ENCODE measurements around the gene PLEKHM2. TPM values are rescaled to one million over a fixed set of nuclear protein-coding genes. Genes with fewer than 3 reads are reported as not detected.
"Not testable (repeated sequence)": the region's sequence is repeated elsewhere in the genome, so short reads cannot be mapped to it uniquely, and the experiment has no call there.

Gene PLEKHM2
- 71.2 TPM for total RNA-seq

DNA sequence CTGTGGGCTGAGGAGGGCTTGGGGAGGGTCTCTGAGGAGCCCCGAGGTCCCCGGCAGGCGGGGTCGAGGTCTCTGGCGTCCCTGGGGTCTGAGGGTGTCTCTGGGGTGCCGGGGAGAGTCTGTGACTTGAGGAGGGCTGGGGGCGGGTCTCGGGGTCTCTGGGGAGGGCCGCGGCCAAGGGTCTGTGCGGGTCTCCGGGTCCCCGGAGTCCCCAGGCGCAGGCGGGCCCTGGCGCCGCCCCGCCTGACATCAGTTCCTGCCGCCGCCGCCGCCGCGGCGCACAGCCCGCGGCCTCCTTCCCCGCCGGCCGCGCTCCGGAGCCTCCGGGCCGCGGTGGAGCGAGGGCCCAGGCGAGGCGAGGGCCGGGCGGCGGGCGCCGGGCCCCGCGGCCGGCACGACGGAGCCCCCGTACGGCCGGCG lies at the start of gene PLEKHM2:
Gene PLEKHM2, plus strand, starts transcription at position 279 of the 420 bp plus-strand sequence. CDS start 239 bp downstream, outside the sequence.
- DNase-seq (ENCODE audit: low spot score) = no peak

DNA sequence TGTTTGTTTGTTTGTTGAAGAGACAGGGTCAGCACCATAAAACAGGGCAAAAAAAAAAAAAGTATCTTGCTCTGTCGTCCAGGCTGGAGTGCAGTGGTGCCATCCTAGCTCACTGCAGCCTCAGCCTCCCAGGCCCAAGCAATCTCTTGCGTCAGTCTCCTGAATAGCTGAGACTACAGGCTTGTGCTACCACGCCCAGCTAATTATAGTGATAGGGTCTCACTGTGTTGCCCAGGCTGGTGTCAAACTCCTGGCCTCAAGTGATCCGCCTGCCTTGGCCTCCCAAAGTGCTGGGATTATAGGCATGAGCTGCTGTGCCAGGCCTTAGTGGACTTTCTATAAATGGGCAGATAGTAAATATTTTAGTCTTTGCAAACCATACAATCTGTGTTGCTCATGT lies 47.7 kb upstream of the PLEKHM2 start:
- no peak for DNase-seq (ENCODE audit: low spot score)

DNA sequence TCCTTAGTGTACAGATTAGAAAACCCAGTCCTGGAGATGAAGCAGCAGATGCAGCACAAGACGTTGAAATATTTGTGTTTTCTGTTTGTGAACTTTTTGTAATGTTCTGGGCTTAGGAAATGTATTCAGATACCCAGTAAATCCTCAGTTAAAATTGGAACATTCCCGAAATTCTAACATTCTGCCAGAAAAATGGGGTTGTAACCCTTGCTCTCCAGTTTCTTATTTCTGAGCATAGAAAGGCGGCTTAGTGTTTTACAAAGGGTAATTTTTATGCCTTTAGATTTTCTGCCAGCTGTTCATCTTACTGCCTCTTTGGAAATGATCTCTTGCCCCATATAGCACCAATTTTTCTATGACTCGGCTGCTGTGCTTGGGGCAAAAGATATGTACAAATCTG lies 46.3 kb upstream of the PLEKHM2 start:
- DNase-seq (ENCODE audit: low spot score) = no peak

- no peak for DNase-seq (ENCODE audit: low spot score)
Observed at GRCh38 chr1:15639262-15639661, 44.9 kb upstream of the PLEKHM2 start.

DNA sequence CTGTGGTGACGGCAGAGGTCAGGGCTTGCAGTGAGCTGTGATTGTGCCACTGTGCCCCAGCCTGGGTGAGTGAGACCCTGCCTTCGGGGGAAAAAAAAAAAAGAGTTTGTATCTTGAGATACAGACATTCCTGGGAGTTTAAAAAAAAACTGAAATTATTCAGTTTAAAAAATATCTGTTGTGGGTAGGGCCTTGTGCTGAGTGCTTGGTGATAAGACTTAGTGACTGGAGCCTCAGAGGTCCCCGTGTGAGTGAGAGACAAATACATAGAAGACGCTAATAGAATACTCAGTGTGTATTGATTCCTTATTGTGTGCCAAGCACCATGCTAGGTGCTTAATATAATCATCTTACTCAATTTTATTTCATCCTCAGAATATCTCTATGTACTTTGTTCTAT lies 44.2 kb upstream of the PLEKHM2 start:
- no peak for DNase-seq (ENCODE audit: low spot score)

- no peak for DNase-seq (ENCODE audit: low spot score)
Observed at GRCh38 chr1:15640667-15641066, 43.5 kb upstream of the PLEKHM2 start.

DNA sequence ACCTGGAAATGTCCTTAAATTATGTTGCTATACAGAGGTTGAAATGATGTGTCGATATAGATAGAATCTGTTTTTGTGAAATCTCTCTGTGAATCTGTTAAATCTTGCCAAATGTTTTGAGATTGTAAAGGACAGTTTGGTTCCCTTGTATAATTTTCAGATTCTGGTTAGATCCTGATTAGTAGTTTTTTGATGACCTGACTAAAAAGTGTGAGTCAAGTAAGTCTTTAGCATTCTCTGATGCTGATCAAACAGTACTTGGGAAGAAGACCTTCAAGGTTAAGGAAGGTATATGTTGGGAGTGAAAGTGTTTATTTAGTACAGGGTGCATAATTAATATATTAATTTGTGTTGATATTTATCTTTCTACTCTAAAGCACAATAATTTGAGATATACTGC lies 34.2 kb upstream of the PLEKHM2 start:
- DNase-seq (ENCODE audit: low spot score) = no peak

DNA sequence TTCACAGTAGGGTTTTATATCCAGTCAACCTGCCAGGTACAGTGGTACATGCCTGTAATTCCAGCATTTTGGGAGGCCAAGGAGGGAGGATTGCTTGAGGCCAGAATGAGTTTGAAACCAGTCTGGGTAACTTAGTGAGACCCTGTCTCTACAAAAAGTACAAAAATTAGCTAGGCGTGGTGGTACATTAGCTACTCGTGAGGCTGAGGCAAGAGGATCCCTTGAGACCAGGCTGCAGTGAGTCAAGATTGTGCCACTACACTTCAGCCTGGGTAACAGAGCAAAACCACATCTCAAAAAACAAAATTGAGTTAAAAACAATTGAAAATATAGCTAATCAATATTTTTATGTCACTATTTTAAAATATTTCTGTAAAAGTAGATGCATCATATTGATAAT lies 33.7 kb upstream of the PLEKHM2 start:
- DNase-seq (ENCODE audit: low spot score) = no peak

- not testable (repeated sequence) for DNase-seq (ENCODE audit: low spot score)
Observed at GRCh38 chr1:15652130-15652529, 32.0 kb upstream of the PLEKHM2 start.

DNA sequence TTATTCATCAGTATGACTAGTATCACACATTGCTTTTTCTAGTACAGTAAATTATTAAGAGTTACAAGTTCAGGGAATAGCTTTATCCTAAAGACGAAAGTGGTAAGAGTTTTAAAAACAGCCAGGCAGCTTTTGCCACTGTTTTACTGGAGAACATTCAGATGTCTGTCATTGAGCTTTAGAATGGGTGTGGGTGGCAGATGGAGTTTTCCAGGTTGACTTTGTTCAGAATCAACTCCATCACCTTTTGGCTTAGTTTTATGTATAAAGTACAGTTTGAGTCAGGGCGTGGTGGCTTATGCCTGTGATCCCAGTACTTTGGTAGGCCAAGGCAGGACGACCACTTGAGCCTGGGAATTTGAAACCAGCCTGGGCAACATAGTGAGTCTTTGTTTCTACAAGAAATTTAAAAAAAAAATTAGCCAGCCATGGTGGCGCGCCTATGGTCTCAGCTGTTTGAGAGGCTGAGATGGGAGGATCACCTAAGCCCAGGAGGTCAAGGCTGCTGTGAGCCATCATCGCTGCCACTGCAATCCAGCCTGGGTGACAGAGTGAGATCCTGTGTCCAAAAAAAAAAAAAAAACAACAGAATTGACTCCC lies 29.9 kb upstream of the PLEKHM2 start:
- no peak for DNase-seq (ENCODE audit: low spot score)

- no peak for DNase-seq (ENCODE audit: low spot score)
Observed at GRCh38 chr1:15656464-15656863, 27.7 kb upstream of the PLEKHM2 start.

- DNase-seq (ENCODE audit: low spot score) = no peak
Observed at GRCh38 chr1:15657021-15657420, 27.1 kb upstream of the PLEKHM2 start.

GRCh38 chr1:15660151-15660550 lies 24.0 kb upstream of the PLEKHM2 start:
- DNase-seq (ENCODE audit: low spot score) = no peak

GRCh38 chr1:15662477-15662876 lies 21.6 kb upstream of the PLEKHM2 start:
- DNase-seq (ENCODE audit: low spot score) = no peak

DNA sequence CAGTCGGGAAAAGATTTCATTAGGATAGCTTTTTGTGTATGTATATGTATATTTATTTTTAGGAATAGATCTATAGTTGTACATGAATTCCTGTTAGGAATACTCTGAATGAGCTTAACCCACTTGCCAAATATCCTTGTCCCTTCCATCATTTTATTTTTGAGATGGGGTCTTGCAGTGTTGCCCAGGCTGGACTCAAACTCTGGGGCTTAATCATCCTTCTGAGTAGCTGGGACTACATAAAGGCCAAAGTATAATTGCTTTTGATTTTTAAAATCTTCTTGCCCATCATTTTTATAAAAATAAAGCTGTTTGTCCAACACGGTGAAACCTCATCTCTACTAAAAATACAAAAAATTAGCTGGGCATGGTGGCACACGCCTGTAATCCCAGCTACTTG lies 20.2 kb upstream of the PLEKHM2 start:
- no peak for DNase-seq (ENCODE audit: low spot score)

DNA sequence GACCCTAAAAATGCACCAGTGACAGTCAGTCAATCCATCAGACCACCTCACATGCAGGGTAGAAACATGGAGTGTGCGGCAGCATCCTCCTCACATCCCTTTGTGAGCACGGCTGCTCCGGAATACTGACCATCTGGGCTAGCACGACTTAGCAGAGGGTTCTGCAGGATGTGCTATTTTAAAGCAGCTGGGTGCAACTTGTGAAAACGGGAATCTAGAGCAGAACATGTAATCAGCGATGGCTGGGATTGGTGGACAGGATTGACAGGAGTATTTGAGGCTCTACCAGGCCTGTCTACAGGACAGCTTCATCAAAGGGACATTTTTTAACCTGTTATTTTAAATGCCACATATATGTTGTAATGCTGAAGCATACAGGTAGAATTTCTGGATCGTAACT lies 16.8 kb upstream of the PLEKHM2 start:
- DNase-seq (ENCODE audit: low spot score) = no peak

- peak; percentile 72 for DNase-seq (ENCODE audit: low spot score)
Observed at GRCh38 chr1:15668089-15668754, 15.9 kb upstream of the PLEKHM2 start.

- DNase-seq (ENCODE audit: low spot score) = no peak
Observed at GRCh38 chr1:15669074-15669473, 15.0 kb upstream of the PLEKHM2 start.

DNA sequence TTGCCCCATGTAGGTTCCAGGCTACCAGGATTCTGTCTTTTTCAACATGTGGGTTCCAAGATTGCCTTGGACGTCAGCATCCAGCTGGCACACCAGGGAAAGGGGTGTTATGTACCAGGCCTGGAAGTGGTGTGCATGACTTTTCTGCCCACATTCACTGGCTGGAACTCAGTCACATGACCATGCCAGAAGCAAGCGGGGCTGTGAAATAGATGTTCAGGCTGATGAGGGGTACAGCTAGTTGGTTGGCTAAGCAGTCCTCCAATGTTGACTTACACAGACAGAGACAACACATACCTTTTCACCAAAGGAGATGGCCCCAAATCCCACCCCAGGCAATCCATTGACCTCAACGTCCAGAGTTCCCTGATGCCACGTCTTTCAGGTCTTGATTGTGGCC lies 14.3 kb upstream of the PLEKHM2 start:
- DNase-seq (ENCODE audit: low spot score) = no peak

- no peak for DNase-seq (ENCODE audit: low spot score)
Observed at GRCh38 chr1:15671430-15671829, 12.7 kb upstream of the PLEKHM2 start.

GRCh38 chr1:15674386-15675159 lies 9.5 kb upstream of the PLEKHM2 start:
- DNase-seq (ENCODE audit: low spot score) = no peak

DNA sequence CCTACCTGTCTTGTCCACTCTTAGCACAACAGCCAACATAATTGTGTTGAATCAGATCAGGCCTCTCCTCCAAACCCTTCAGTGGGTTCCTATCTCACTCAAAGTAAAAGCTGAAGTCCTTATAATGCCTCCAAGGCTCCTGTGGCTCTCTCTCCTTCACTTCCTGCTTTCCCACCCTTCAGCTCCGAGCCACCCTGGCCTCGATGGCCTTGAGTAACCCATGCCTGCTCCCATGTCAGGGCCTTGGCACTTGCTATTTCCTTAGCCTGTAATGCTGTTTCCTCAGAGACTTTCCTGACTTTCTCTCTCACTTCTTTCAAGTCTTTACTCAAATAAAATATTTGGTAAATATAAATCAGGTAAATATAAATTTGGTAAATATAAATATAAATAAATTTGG lies 8.1 kb upstream of the PLEKHM2 start:
- DNase-seq (ENCODE audit: low spot score) = no peak

Data from mucosa of gallbladder (tissue), 1 donor.